Epithelial cell of proximal tubule (primary cell): ENCODE measurements around the gene LTBP2. TPM values are rescaled to one million over a fixed set of nuclear protein-coding genes. Genes with fewer than 3 reads are reported as not detected.

ENCODE experiments used
- DNase-seq: peaks from one replicate; pipeline ENCODE4 v3.0.0-alpha.2; 2011; ENCODE audit warnings: low read depth
- H3K4me3 ChIP-seq: 2 replicates; pipeline ENCODE4 v1.5.1; 2011; ENCODE audit warnings: low read depth, mild to moderate bottlenecking, low read length
- CTCF ChIP-seq: conservative IDR thresholded peaks from 2 replicates; pipeline ENCODE4 v1.5.1; 2012; ENCODE audit warnings: low read depth, mild to moderate bottlenecking, low read length
- total RNA-seq: library from RNA; depleted of rRNA; stranded (reverse); fragments of >200 nt; gene quantifications from 2 replicates; pipeline ENCODE4 v1.2.3, GENCODE V29; 2015

The LTBP2 gene
- total RNA-seq, 1 donor from 2014 or later, result 33.1 TPM

- no peak for TF ChIP-seq CTCF
- H3K4me3 ChIP-seq, result no peak overlapping the region
- DNase-seq, result no peak
These were observed 43.1 kb downstream of the LTBP2 start for GRCh38 chr14:74568911-74569310.

DNA sequence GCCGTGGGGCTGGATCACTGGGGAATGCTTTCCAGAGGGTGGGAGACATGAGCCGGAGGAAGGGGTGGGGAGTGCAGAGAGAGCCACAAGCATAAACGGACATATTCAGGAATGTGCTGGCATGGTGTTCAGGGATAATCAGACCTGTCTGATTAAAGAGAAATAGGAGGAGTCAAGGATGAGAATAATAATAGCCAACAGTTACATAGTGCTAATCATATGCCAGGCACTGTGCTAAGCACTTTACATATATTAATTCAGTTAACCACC lies 43.7 kb downstream of the LTBP2 start:
- no peak for TF ChIP-seq CTCF
- no peak overlapping the region for H3K4me3 ChIP-seq
- no peak for DNase-seq

DNA sequence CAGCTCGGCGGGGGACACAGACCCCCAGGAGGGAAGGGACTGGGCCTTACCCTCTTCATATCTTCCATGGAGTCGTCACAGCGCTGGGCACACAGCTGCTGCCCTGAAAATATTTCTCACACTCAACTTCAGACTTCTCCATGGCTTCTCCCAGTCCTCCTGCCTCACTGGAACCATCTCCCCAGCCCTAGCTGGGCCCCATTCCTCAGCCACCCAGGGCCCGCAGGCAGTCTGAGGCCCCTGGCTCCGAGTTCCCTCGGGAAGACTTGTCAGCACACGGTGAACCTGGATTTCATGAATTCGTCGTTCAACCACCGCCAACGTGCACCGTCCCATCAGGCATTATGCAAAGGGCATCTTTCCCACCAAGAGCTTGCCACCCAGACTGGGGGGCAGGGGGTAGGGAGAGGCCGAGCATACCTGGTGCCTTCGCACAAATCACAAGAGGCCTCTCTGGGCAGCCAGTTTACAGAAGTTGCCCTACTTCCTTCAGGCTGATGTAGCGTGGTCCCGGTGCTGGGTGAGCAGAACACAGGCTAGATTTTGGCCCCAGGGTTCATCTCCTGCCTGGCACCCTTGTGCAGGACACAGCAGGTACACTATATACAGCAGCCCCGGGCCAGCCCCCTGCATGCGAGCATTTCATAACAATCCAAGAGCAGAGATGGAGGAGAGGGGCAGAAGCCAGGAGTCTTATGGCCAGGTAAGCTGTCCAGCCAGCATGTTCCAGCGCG lies 44.2 kb downstream of the LTBP2 start:
- no peak for DNase-seq
- no peak overlapping the region for H3K4me3 ChIP-seq
- no peak for TF ChIP-seq CTCF

- no peak overlapping the region for H3K4me3 ChIP-seq
- no peak for DNase-seq
- TF ChIP-seq CTCF, result no peak
These were observed 44.8 kb downstream of the LTBP2 start for GRCh38 chr14:74567219-74567618.

GRCh38 chr14:74566174-74567141 lies 45.6 kb downstream of the LTBP2 start:
- no peak for DNase-seq
- TF ChIP-seq CTCF, result no peak
- H3K4me3 ChIP-seq, result no peak overlapping the region

DNA sequence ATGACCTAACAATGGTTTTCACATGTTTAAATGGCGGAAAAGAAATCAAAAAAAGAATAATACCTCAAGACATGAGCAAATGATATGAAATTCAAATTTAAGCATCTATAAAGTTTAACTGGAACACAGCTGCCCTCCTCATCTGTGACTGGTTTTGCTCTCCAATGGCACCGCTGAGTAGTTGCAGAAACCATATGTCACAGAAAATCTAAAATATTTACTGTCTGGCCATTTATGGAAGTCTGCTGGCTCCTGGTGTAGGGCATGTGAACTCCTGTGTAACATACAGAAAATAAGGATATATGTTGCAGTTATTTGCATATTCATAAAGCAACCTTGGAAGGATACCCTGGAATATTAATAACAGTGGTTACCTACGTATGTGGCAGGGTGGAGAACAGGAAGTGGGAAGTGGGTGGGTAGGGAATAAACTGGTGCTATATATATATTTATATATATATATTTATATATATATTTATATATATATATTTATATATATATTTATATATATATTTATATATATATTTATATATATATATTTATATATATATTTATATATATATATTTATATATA lies 48.4 kb downstream of the LTBP2 start:
- no peak overlapping the region for H3K4me3 ChIP-seq
- TF ChIP-seq CTCF, result no peak
- DNase-seq, result no peak
